Measurements from ENCODE around the gene LRRC1.

DNA sequence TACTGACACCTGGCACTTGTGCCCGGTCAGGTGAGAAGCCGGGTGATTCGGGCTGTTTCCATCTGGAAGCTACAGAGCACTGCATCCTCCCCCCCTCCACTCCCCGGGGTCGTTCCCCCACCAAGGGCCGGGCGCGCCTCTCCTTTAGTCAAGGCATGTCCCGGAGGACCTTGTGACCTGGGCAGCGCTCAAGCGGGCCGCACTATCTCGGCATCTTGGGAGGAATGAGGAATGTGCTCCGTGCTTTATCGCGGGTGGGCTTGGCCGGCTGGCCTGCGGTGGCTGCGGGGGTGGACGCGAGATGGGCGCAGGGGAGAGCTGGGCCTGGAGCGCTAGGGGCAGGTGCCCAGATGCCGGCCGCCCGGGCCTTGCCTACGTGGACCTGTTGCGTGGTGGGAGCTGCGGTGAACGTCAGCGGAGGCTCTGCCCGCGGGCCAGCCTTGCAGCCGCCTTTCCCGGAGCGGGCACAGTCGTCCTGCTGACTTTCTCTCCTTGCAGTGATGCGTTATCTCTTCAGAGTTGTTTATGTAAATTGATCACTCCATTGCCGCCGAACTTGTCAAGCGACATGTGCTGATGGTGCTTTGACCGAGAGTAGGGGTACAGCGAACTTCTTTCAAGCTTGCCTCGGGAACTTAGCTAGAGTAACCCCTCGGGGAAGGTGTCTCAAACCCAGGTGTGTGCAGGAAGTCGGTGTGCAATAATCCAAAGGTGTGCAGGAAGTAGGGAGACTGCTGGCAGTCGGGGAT is 1.1 kb downstream of the LRRC1 start:
- no peak for TF ChIP-seq EZH2 (IDR thresholded peaks at IDR 0.05; ENCODE audit: low read length)
- TF ChIP-seq, protein P1, sequence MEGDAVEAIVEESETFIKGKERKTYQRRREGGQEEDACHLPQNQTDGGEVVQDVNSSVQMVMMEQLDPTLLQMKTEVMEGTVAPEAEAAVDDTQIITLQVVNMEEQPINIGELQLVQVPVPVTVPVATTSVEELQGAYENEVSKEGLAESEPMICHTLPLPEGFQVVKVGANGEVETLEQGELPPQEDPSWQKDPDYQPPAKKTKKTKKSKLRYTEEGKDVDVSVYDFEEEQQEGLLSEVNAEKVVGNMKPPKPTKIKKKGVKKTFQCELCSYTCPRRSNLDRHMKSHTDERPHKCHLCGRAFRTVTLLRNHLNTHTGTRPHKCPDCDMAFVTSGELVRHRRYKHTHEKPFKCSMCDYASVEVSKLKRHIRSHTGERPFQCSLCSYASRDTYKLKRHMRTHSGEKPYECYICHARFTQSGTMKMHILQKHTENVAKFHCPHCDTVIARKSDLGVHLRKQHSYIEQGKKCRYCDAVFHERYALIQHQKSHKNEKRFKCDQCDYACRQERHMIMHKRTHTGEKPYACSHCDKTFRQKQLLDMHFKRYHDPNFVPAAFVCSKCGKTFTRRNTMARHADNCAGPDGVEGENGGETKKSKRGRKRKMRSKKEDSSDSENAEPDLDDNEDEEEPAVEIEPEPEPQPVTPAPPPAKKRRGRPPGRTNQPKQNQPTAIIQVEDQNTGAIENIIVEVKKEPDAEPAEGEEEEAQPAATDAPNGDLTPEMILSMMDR (optimal IDR thresholded peaks at IDR 0.05 in 1 of 3, IDR thresholded peaks at IDR 0.05 in 1 of 3, conservative IDR thresholded peaks at IDR 0.05 in 1 of 3; ENCODE audit: extremely low read depth in 1 of 3, insufficient read depth in 2 of 3, low read length in 3 of 3): no peak

All from keratinocyte (primary cell).